C4-2B (cell line): ENCODE results near the gene THRB.

Experiments used
- ZFX ChIP-seq: fragments of 450-650 bp; IDR thresholded peaks from 2 replicates; pipeline ENCODE4 v1.6.1; 2017
- TF ChIP-seq, protein P1 (sequence below): fragments of 450-650 bp; conservative IDR thresholded peaks from 2 replicates; pipeline ENCODE4 v1.5.1; 2017; ENCODE audit warnings: mild to moderate bottlenecking

DNA sequence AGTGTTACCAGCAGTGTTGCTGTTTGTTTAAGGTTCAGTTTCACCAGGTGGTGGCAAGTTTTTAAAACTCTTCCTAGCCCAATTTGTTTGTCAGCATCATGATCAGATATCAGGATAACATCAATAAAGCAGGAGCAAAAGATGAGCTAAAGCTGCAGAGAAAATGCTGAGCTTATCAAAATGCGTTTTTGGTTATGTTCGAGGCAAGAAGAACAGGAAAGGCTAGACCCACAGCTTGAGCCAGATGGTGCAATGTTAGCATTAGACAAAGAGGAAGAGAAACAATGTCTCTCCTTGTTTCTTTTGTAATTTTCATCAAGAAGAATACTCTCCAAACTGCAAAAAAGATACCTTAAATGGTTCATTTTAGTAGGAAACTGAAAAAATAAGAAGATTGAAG, 66.2 kb downstream of the THRB start:
- TF ChIP-seq, protein P1, sequence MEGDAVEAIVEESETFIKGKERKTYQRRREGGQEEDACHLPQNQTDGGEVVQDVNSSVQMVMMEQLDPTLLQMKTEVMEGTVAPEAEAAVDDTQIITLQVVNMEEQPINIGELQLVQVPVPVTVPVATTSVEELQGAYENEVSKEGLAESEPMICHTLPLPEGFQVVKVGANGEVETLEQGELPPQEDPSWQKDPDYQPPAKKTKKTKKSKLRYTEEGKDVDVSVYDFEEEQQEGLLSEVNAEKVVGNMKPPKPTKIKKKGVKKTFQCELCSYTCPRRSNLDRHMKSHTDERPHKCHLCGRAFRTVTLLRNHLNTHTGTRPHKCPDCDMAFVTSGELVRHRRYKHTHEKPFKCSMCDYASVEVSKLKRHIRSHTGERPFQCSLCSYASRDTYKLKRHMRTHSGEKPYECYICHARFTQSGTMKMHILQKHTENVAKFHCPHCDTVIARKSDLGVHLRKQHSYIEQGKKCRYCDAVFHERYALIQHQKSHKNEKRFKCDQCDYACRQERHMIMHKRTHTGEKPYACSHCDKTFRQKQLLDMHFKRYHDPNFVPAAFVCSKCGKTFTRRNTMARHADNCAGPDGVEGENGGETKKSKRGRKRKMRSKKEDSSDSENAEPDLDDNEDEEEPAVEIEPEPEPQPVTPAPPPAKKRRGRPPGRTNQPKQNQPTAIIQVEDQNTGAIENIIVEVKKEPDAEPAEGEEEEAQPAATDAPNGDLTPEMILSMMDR = no peak; the same call in 1 of the 2 replicates
- TF ChIP-seq ZFX = no peak
